Limb (tissue), 2 donors: ENCODE measurements around the gene CYBA.

Source experiments
- DNase-seq, 2 donors: peaks; one replicate each; pipeline ENCODE4 v3.0.0-alpha.2; 2016; ENCODE audit errors: extremely low spot score in 2 of 2

The CYBA gene

DNA sequence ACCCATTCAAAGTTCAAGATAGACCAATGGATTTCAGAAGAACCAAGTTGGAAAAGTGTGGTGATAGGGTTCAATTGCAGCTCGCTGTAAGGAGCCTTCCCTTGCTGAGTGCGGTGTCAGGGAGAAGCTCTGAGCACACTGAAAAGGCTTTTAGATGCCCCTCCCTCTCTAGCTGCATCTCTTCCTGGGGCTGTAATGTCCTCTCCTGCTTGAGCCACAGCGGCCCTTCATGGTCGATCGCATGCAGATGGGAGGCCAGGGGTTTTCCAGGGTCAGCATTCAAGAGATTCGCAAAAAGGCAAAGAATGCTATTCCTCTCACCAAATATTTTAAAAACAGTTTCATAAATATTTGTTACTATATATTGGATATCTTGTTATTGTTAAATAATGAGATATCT is 56.9 kb downstream of the CYBA start:
- no peak for DNase-seq

DNA sequence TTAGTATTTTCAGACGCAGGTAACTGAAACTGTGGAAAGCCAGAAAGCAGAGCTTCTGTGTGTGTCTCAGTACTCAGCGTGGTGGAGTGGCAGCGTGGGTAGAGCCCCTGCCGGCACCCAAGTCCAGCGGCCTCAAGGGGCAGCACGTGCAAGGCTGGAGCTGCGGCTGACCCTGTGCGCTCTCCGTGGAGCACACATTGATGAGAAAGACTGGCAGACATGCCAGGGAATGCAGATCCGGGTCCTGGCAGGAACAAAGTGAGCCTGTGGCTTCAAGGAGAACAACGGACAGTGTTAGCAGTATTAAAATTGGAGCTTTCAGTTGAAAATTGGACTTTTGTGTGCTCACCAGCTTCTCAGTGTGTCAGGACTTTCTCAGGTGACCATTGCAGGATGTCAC is 57.4 kb downstream of the CYBA start:
- DNase-seq = no peak
